HG03520 (cell line): ENCODE results near the gene C10orf67.
A peak's percentile ranks its signal among the peaks of the same experiment; 100 is the strongest.

Experiments used
- ATAC-seq: cut with Tn5 transposase; IDR thresholded peaks from one replicate; pipeline ENCODE4 v1.9.1; 2021; ENCODE audit warnings: mild to moderate bottlenecking, moderate library complexity; ENCODE audit not compliant: unreplicated experiment

C10orf67 gene

DNA sequence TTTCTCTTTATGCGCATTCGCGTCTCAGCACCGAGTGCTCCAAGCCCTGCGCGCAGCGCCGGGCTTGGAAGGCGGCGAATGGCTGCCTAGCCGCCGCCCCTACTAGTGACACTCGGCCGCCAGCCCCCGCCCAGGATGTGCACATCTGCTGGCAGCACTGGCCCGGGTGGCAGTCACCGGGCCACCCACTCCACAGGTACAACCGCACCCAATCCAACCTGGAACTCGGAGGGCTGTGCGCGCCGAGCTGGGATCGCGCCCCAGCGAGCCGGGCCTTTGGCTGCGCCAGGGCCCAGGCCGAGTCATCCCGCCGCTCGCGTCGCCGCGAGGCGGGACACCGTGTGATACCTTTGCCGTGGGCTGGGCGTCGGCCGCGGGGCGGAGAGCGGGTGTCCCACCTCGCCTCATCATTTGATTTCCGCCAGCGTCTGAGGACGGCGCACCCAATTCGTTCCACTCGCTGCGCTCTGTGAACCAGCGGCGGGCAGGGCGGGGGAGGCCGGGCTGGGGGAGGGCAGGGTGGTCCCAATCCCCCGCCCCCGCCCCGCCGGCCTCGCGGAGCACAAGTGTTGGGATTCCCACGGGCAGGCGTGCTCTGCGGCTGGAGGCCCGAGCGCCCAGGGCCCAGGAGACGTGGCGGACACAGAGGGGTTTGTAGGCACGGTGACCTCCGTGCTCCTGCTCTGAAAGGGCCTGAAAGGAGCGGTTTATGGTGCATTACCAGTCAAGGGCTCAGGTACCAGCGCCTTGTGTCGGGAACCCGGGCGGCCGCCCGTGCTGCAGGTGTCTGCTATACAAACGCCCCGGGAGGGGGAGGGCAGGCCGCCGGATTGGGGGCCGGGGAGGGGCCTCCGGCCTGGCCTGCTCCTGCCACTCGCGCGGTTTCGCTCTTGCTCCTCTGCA, 170.3 kb downstream of the C10orf67 start:
- ATAC-seq = no peak

DNA sequence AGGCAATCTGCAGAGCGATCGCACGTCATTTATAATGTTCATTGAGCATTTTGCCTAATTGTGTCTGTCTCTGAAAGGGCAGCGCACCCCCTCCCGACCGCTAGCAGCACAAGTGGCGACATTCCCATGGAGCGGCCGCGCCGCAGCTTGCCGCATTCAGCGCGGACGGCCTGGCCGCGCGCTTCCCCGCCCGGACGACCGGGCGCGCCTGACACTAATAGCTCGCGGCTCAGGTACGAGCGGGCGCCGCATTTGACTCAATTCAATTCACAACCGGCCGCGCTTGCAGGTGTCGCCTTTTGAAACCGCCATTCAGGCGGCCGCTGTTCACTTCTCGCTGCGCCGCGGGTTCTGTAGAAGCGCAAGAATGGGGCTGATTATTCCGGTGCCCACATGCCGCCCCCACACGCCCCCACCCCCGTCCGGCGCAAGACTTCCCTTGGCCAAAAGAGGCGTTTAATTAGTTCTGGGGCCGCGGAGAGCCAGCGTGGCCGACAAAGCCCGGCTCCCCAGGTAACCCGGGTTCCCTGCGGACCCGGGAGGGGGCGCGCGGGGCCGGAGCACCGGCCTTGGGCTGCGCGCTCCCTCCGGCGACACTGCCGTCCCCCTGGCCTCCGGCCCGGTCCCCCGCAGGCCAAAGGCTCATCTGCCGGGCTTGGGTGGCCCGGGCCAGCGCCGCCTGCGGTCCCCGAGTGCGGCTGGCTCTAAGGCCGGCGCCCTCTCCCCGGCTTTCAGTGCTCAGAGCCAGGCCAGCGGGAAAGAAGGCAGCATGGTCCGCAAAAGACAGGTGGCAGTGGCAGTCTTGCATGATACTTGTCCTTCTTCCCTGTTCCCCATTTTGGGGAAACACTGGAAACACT, 171.2 kb downstream of the C10orf67 start:
- no peak for ATAC-seq

DNA sequence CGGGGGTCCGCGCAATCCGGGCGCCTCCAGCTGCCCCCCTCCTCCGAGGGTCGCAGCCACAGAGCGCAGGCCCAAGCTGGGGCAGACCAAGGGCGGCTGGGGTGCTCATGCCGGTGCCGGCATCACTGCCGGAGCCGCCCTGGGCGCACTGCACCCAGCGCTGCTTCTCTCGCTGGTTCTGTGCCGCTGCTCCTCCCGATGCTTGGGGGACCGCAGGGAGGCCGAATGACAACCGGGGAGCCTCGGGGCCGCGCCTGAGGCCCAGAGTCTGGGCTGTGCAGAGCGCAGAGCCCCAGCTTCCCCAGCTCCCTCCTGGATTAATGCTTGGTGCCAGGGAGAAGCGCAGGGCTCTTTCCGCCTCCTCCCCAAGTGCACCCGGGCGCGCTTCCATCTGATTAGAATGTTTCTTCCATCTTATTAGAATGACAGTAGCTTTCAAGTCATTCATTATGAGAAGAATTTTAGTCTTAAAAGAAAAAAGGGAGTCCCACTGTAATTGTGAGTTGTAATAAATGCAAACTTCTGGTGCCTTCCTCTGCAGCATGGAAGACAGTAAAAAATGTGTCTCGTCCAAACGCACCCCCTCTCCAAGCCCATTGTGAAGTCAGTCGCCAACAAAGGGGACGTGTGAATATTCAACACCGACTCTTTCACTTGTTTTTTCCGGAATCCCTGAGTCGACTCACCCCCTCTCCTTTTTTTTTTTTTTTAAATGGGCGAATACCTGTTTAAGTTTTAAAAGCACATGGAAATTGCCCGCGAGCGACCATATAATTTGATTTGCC, 172.0 kb downstream of the C10orf67 start:
- no peak for ATAC-seq

DNA sequence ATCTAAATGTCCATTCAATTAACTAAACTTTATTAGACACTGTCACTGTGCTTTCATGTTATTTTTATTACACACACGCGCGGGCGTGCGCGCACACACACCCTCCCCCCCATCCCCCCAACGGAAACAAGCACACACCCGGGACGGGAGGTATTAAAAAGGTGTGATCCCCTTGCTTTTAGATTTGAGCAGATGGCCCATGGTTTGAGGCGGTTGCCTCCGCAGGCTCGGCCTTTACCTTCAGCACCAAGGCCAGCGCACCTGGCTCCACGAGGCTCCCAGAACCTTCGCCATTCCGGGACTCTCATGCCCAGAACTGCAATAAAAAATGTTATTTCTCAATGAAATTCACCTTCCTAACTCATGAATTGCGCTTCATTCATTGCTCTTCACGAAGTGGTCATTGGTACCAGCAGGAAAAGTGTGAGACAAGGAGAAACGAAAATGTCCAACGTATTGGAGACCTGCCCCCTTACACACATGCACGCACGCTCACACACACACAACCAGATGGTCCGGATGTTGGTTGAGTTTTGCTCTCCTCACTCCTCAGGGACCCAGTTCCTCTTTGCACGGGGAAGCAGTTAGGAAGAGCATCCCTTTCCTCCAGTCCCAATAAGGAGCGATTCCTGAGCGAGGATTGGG, 173.2 kb downstream of the C10orf67 start:
- no peak for ATAC-seq

DNA sequence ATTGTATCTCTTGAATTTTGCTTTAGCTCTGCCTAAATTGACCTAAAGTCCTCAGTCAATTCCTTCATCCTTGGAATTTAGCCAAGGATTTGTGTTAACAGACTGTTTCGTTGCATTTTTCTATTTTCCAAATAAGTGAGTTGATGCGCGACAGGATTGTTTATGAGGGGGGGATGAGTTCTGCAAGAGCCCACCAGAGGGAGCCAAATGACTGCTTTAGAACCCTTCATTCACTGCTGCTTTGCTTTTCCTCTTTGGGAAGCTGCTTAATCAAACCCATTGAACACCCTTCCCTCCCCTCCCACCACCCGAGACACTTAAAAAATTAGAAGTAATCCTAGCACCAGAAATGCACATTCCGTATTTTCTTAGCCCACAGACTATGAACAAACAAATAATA, 186.2 kb downstream of the C10orf67 start:
- ATAC-seq = no peak

DNA sequence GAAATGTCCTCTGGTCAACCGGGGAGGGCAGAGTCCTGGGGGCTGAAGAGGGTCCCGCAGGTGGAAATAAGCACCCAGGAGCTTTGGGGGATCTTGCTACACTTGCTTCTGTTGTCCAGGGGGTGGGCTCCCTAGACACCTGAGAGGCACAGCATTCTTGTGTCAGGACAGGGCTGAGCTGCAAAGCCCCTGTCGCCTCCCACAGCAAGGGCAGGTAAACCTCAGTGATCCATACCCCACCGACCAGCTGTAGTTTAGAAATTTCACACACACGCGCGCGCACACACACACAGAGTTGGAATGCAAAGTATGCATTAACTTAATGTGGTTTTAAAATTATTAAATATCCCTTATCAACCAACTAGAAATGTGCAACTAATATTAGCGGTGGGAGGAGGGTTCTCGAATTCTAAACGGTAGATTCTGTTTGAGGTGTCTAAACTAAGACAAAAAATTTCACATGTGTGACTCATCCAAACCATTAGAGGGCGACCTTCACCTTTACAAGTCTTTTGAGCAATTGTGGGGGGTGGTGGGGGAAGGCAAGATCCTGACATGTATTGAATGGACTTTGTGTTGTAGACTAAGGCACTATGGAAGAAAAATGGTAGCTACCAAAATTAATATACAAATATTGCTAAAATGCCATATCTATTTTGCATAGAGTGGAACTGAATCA, 186.8 kb downstream of the C10orf67 start:
- ATAC-seq = peak; percentile 62

DNA sequence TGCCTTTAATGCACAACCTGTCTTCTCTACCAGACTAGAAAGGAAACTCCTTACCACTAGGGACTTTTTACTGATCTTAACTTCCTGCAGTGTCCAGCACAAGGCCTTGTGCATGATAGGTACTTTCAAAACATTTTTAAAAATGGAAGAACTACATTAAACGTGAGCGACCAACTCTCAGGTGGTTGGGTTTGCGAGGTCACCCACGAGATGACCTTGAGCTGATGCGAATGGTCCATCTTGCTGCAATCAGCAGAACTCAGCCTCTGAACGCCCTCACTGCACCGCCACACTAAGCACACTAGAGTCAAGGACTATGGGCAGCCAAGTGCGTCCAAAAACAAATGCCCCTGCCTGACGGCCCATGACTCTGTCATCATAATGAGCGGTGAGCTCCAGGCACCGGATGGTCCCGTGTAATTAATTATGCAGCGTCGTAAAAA, 187.3 kb downstream of the C10orf67 start:
- ATAC-seq = peak; percentile 65

DNA sequence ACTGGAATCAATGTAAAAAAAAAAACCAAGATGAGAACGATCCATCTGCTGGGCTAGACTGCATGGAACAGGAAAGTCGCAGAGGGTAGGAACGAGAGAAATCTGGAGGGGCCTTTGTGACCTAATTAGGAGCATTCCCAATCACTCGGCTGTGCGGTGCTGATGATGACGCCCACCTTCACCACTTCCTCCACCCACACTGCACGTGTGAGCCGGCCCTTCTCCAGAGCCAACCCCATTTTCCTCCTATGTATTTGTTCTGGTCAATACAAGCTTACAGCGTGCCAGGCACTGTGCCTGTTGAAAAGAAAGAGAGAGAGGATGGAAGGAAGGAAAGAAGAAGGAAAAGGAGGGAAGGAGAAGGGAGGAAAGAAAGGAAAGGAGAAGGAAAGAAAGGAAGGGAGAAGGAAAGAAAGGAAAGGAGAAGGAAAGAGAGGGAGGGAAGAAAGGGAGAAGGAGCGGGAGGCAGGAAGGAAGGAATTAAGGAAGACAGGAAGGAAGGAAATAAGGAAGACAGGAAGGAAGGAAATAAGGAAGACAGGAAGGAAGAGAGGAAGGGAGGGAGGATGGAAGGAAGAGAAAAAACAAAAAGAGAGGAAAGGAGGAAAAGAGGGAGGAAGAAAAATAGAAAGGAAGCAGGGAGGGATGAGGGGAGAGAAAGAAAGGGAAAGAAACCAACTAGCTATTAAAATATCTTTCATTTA, 188.0 kb downstream of the C10orf67 start:
- ATAC-seq = no peak

DNA sequence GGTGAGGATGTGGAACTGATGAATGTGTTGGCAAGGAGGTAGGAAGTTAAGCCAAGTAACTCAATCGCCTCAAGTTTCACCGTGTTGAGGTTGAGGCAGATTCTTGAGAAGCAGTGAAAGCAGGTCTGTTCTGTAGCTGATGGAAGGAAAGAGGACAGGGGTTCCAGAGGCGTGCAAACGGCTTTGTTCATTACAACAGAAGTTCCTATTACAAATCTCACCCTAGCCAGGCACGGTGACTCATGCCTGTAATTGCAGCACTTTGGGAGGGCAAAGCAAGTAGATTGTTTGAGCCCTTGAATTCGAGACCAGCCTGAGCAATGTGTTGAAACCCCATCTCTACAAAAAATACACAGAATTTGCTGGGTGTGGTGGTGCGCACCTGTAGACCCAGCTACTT, 189.4 kb downstream of the C10orf67 start:
- ATAC-seq = no peak
